Stimulated activated CD8-positive, alpha-beta memory T cell treated with anti-CD3 and anti-CD28 coated beads, Interleukin-12 subunit alpha, Interleukin-12 subunit beta, amount 100 ng/mL, for 1 hour (primary cell): Measurements from ENCODE around the gene HOTAIR.

ENCODE experiments used
- DNase-seq: peaks from one replicate; pipeline ENCODE4 v3.0.0-alpha.2; 2020; ENCODE audit warnings: low read depth

Gene HOTAIR

DNA sequence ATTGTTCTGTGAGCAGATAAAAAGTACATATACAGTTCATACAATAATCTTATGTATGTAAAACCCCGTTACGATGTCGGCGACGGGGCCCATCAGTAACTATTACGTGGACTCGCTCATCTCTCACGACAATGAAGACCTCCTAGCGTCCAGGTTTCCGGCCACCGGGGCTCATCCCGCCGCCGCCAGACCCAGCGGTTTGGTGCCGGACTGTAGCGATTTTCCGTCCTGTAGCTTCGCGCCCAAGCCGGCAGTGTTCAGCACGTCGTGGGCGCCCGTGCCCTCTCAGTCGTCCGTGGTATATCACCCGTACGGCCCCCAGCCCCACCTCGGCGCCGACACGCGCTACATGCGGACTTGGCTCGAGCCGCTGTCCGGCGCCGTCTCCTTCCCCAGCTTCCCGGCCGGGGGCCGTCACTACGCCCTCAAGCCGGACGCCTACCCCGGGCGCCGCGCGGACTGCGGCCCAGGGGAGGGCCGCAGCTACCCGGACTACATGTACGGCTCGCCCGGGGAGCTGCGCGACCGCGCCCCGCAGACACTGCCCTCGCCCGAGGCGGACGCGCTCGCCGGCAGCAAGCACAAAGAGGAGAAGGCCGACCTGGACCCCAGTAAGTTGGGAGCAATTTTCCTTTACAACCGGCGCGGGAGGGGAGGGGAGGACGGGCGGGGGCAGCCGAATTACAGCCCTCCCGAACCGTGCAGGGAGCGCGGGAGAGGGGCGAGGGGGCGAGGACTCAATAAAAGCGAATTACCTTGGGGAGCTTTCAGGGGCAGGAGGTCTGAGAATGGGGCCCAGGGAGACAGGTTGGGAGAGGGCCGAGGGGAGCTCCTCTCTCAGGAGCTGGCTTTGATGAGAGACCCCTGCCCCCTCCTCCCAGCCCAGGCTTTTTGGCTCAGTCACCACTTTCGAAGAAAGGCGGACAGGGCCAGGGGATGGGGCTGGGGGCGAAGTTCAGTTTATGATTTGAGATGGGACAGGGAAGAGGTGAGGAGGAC, 25.7 kb upstream of the HOTAIR start, which contains the start of gene HOXC9:
Gene HOXC9, plus strand, starts transcription at position 46 of the 999 bp plus-strand sequence. Its CDS starts 28 bp downstream, at position 74.
- DNase-seq, result no peak

DNA sequence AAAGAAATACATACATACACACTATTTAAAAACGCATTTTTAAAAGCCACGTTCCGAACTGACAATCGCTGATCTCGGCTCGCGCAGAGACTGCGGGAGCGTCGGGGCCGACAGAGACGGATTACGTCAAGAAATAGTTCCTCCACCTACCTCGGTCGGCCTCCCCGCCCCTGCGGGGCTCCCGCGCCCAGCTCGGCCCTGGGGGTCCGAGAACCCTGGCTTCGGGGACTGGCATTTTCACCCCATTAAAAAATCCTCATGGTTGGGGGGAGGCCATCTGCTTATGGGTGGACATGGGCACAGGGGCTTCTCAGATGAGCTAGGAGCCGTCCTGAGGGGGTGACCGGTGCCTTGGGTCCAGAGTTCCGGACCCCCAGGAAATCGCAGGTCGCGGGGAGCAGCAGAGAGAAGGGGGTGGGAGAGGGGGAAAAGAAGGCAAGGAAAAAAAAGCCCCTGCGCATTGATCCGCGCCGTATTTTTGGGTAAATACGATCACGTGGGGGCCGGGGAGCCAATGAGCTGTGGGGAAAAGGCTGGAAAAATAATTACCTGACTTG, 24.9 kb upstream of the HOTAIR start:
- no peak for DNase-seq

DNA sequence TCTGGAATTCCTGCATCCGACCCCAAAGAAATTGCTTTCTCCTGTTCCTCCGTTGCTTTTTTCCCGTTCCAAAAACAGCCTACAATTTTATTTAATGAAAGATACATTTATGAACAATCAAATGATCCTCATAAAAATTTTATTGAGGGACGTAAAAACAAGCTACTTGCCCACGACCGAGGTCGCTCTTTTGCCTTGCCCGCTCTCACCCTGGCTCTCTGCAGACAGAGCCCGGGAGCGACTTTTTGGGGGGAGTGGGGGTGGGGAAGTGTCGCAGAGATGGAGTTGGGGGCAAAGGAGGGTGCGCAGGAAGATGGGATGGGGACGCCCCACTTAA, 24.1 kb upstream of the HOTAIR start:
- DNase-seq, result no peak

DNA sequence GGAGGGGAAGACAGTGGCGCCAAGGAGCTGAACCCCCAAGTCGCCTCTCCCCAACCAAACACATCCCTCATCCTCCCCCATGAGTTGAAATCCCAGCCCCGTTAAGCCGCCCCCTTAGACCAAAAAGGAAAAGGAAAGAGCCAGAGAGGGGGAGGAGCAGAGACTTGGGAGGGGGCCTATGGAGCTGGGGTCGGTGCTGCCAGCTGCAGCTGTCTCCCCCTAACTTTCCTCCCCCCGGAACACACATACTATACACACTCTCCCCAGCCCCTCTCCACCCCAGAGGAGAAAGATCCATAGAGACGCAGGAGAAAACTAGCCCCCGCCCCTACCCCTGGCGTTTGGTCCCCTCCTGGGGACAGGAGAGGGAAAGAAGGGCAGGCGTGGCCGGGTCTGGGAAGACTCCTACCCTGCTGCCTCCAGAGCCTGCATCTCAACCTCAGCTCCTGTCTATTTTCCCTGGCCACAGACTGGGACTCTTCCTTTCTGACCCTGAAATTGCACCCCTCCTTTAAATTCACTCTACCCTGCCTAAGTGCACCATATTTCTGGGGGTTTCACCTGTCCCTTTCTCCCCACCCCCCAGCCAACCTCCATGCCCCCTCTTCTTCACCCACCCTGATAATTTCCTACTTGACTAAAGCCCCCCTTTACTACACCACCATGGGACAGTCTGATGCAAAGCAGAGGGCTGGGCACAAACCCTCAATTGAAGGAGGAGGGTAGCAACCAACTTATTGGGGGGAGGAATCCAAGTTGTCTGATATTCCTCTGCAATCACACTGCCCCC, 23.6 kb upstream of the HOTAIR start:
- DNase-seq, result no peak

DNA sequence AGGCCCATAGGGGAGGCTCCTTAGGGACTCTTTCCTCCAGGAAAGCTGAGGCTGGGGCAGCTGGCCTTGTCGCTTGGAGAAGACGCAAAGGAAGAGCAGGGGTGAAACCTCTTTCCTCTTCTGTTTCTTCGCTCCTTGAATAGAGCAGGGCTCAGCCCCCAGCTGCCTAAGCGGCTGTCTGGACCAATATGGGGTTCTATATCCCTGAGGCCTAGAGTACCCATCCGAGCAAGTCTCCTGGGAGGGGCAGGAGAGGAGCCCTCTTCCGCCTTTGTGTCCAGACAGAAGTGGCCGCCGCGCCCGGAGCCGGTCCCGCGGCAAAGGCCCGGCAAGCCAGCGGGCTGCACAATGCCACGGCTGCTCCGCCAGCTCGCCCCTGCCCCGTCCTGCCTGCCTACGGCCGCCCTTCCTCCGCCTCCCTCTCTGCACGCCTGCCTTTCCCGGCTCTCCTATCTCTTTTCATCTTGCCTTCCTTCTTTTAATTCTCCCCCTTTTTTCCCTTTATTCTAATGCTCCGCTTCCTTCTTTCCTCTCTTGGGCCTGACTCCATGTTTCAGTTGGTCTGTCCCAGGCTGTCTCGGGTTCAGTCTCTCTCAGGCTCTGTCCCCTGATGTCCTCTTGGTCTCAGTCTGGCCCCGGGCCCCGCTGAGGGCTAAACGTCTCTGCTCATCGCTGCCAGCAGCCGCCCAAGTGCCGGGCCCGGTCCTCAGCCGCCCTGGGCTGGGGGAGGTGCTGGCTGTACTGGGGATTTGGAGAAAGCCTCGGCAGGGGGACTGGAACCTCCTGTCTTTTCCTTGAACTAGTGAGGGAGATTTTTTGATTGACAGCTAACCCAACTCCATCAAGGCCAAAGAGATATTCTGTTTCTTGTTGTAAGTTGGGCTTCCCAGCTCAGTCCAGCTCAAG, 22.7 kb upstream of the HOTAIR start:
- no peak for DNase-seq

DNA sequence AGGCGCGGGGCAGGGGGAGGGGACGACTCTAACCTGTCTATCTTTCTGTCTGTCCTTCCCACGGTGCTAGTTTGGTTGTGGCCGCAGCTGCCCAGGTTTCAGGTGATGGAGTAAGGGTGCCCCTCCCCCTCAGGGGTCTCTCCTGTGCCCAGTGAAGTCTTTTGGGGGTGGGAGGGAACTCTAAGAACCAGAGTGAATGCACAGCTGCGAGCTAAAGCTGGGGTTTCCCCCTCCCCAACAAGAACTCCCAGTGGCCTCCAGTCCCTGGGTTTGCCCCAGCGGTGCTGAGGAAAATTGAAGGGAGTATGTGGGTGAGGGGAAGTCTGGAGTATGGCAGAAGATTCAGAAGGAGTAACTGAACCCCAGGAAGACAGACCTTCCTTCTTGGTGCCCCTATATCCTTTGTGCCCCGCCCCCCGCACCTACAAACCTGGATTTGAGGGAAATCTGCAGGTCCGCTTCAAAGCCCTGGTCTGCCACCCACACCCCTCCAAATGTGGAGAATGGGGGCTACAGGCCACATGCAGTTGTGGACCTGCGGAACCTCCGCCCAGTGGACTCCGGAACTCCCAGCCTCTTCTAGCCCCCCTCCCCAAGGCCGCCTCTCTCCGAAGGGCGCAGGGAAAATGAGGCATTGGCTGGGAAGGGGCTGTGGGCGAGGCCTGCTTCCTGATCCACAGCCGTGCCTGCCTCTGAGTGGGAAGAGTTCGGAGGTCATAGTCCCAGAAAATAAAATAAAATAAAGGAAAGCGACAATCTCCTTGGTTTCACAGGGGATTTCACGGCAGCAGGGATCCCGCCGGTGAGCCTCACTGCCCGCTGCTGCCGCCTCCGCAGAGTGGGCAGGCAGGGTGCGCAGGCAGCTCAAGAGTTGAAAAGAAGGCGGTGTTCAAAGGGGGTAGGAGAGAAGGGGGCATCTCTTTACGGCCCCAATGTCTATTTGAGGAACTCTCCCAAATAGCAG, 21.8 kb upstream of the HOTAIR start:
- no peak for DNase-seq

DNA sequence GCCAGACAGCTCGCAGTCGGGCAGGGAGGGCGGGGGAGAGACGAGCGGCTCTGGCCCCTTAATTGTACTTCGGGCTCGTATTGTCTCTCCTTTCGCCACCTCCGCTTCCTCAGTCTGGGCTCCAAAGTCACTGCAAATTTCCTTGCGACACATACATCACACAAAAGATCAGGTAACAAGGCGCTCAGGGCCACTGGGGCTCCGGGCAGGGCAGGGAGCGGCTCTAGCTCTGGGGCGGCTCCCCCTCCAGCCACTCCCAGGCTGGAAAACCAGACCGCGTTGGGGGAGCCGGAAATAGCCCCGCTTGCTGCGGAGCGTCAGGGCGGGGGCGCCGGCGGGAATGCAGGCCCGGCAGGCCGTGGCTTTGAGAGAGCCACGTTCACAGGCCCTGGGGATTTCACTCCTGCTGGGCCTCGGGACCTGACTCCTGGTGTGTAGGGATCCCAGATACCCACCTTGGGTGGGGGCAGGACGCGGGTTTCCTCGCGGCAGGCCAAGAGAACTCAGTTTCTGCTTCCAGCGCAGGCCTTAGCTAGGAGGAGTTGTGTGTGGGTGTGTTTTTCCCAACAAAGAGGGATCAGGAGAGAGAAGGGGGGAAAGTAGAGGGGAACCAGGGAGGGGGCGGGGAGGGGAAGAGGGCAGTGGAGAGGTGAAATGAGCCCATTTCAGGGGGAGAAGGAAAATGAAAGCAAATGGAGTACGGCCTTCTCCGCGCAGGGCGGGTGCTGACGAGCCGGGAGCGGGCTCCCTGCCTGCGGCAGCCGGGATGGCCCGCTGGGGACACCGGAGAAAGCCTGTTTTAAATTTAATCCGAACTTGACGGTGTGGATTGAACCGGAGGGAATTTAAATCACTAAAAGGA, 20.9 kb upstream of the HOTAIR start:
- no peak for DNase-seq

DNA sequence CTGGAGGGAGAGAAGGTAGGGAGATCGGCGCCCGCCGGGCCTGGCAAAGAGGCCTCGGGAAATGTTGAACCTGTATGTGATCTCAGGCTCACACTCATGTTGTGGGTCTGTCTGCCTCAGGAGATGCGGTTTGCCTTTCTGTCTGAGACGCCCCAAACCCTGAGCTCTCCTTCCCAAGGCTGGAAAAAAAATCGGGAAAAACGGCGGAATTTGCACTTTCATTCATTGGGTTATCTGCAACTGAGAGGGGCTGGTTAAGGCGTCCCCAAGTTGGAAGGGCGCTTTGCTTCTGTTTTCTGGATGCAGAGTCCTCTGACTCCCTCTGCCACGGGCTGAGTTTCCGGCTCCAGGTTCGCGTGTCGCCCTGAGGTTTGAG, 20.2 kb upstream of the HOTAIR start:
- no peak for DNase-seq

DNA sequence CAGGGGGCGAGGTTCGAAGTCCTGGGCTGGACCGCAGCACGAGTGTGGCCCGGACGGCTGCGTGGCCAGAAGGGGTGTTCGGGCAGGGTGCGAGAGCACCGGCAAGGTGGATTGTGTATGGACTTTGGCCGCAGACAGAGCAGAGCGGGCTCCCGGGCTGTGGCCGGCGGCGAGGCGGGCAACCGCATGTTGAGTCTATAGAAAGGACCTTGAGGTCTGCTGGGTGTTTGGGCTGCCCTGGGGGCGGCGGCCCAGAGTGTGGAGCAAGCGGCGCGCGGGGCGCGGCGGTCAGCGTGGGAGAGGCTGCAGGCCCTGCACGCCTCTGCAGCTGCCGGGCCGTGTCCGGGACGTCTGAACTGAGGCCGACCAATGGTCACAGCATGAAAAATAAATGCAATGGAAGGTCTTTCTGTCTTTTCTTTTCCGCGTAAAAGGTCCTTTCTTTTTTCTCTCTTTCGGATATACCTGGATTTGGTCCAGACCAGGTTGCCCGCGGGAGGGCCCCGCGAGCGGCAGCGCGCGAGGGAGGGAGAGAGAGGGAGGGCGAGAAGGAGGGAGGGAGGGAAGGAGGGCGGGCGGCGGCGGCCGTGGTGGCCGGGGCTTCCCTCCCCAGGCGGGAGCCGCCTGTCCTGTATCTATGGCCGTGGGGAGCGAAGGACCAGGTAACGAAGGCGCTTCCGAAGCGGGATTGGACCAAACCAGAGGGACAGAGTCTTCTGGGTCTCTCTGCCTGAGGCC, 19.7 kb upstream of the HOTAIR start:
- DNase-seq, result no peak

DNA sequence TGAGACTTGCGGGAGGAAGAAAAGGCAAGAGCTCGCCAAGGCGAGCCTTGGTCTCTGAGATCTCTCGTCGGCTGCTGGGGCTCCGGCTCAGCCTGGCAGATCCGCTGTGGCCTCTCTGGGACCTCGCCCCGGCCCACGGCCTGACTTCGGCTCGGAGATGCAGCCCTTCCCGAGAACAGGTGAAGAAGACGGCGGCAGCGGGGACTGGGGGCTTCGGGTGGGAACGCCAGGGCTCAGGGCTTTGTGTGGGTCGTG, 19.2 kb upstream of the HOTAIR start:
- DNase-seq, result no peak

DNA sequence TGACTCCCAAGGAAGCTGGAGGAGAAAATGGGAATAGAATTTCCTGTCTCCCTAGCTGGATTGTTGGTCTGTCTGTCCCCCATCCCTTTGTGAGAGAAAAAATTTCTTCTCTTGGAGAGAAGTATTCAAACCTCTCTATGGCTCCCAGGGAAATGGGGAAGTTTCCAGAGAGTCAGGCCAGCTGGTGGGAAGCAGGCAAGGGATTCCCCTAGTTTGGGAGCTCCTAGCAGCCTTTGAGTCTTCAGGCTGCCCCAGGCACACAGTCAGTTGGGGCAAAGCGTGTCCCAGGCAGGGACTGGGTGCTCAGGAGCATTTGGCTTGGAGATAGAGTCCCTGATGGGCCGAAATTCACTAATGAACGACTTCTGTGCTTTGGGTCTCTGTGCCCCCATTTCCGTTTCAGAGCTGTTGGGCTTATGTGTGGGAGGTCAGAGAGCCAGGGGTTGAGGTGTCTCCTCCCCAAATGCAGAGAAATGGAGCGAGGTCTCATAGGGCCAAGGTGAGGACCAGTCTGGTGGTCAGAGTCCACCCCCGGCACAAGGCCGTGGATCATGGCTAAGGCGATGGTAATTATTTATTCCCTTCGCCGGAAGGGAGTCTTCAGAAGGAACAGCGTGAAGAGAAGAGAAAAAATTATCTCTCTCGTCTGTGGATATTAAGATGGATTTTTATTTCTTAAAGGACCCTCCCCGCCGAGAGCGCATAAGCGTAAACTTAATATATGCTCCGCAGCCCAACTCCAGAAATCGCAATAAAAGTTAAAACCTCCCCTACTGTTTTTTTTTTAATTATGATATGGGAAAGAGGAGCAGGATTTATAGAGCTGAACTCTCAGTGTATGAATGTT, 18.6 kb upstream of the HOTAIR start:
- no peak for DNase-seq

DNA sequence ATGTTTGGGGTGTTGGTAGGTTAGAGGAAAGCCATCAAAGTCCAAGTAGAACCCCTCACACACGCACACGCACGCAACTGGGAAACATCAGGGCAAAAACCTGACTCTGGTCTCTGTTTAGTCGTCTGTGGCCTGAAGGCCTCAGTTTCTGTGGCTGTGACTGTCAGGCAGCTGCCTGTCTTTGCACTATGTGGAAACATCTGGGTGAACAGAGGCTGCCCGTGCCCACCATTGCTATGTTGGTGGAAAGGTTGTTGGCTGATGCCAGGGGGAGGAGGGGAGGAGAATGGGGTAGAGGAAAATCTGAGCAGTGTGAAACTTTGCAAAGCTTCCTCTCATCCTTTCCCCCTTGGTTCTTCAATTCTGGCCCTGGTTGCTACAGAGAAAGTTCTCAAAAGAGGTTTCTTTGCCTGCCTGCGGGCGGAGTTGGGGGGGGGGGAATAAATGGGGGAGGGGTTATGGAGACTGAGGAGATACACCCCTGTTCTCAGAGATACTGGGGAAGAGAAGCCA, 17.7 kb upstream of the HOTAIR start:
- no peak for DNase-seq

DNA sequence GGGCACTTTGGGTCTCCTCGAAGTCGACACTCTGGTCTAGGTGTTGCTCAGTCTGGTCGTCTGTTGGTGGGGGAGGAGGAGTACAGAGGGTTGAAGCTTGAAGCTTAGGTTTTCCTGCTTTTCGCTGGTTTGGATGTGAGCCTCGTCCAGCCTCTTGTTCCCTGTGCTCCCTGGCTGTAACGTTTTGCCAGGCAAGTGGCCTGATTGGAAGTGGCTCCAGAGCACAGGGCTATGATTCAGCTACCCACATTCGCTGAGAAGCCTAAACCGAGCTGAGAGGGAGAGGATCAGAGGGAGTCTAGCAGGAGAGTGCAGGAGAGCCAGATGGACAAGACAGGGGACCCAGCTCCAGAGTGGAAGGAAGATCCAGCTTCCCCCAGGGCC, 16.3 kb upstream of the HOTAIR start:
- no peak for DNase-seq

DNA sequence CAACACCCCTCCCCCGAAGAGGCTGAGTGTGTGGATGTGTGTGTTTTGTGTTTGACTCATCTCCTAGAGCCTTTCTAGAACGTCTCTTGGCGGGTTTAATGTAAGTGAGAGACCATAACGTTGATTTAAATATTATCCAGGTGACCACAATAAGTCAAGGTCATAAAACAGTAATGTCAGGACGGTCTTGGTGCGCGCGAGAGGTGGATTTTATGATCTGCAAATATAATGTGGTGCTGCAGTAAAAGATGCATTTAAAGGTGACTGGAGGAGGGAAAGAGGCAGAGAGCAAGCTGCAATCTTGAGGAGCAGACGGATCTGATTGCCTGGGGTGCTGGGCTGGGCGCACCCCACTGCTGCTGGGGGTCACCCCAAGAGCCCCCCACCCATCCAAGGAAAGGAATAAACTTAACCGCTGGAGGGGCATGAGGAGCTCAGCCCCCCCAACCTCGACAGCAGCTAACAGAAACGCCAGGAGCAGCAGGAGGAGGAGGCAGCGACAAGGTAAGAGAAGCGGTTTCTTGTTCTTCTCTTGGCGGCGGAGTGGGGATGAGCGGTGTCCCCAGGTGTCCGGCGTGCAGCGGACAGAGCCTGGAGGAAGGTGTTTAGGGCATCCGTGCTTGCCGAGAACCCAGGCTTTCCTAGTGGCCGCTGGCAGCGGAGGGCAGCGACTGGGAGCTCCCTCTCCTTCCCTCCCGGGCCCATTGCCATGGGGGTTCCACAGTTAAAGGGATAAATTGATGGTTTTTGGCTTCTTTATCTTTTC, 15.7 kb upstream of the HOTAIR start:
- DNase-seq, result no peak

DNA sequence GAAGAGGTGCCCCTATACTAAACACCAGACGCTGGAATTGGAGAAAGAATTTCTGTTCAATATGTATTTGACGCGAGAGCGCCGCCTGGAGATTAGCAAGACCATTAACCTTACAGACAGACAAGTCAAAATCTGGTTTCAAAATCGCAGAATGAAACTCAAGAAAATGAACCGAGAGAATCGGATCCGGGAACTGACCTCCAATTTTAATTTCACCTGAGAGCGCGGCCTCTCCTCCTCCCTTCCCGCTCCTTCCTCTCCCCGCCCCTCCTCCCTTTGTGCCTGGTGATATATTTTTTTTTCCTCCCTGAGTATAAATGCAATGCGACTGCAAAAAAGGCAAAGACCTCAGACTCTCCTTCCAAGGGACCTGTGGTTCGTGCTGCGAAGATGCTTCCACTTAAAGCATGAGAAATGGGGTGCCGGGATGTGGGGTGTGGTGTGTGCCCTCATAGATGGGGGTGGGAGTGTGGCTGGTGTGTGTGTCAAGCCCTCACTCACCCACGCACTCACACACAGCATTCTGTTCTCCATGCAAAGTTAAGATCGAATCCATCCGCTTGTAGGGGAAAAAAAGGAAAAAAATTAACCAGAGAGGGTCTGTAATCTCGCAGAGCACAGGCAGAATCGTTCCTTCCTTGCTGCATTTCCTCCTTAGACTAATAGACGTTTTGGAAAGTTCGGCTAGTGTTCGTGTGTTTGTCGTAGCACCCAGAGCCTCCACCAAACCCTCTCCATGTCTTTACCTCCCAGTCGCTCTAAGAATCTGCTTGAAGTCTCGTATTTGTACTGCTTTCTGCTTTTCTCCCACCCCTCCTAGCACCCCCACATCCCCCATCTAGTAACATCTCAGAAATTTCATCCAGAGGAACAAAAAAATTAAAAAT, 14.7 kb upstream of the HOTAIR start:
- DNase-seq, result no peak

DNA sequence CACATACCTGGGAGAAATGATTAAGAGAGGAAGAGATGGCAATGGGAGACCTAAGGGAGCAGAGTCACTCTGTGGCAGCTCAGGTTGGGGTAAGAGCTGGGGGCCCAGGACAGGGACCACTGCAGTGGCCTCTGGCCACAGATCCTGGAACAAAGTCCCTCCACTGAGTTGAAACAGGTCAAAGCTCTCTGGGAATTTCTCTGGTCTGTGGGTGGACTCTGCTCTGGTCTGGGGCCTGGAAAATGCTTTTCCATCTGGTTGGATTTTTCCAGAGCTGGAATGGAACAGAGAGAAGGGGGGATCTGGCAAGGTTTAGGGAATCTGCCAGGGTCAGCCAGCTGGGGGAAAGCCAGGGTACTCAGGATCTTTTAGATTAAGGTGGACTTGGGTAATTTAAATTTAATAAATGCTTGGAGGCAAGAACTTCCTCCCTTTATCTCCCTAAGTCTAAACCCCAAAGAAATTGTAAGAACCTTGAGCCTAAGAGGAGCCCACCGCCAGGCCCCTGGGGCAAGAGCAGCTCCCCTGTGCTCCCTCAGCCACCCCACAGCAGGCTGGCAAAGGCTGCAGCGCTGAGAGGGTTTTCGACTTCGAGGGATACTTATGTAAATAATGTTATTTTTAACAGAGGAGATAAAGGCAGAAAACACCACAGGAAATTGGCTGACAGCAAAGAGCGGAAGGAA, 13.9 kb upstream of the HOTAIR start:
- no peak for DNase-seq
